ENCODE data around the gene FXYD1. TPM values are rescaled to one million over a fixed set of nuclear protein-coding genes. Genes with fewer than 3 reads are reported as not detected.

Gene FXYD1
- total RNA-seq, 4 donors from 2014 or later = 2.0 to 10.9 (median 6.7) TPM

- Histone ChIP-seq H3K27me3 (no peaks in the 10 kb centered on the region), H3K27ac (peak overlapping the region; percentile 88), H3K36me3 (peaks cover 7% of the 10 kb centered on the region), H3K4me1 (peaks cover 69% of the 10 kb centered on the region), H3K4me3 (peak overlapping the region; percentile 57), H3K9me3 (no peaks in the 10 kb centered on the region)
- WGBS = 63% methylated on average over 11 of the region's 11 CpGs
- no peak for TF ChIP-seq POLR2A (IDR thresholded peaks at IDR 0.05)
- TF ChIP-seq POLR2AphosphoS5 (IDR thresholded peaks at IDR 0.05) = no peak
- TF ChIP-seq CTCF (IDR thresholded peaks at IDR 0.05) = no peak
- TF ChIP-seq EP300 (IDR thresholded peaks at IDR 0.05) = no peak
- DNase-seq (ENCODE audit: low spot score in 2 of 2) = no peak
Measured at GRCh38 chr19:35117799-35118198, 20.8 kb upstream of the FXYD1 start.

GRCh38 chr19:35118268-35119020 is 20.2 kb upstream of the FXYD1 start:
- Histone ChIP-seq H3K27ac (peak overlapping the region; percentile 88), H3K27me3 (no peaks in the 10 kb centered on the region), H3K9me3 (no peaks in the 10 kb centered on the region), H3K4me1 (peaks cover 74% of the 10 kb centered on the region), H3K36me3 (peaks cover 7% of the 10 kb centered on the region), H3K4me3 (peak overlapping the region; percentile 57)
- no peak for DNase-seq (ENCODE audit: low spot score in 2 of 2)
- WGBS = 54% methylated on average over 6 of the region's 13 CpGs
- TF ChIP-seq POLR2A (IDR thresholded peaks at IDR 0.05) (no peak), POLR2AphosphoS5 (IDR thresholded peaks at IDR 0.05) (no peak), CTCF (IDR thresholded peaks at IDR 0.05) (no peak), EP300 (IDR thresholded peaks at IDR 0.05) (no peak)

GRCh38 chr19:35119091-35119490 is 19.5 kb upstream of the FXYD1 start:
- Histone ChIP-seq H3K4me1 (peaks cover 74% of the 10 kb centered on the region), H3K4me3 (peak overlapping the region; percentile 57), H3K36me3 (peaks cover 7% of the 10 kb centered on the region), H3K27me3 (no peaks in the 10 kb centered on the region), H3K9me3 (no peaks in the 10 kb centered on the region), H3K27ac (peak overlapping the region; percentile 49)
- TF ChIP-seq CTCF (IDR thresholded peaks at IDR 0.05) = no peak
- TF ChIP-seq EP300 (IDR thresholded peaks at IDR 0.05) = no peak
- TF ChIP-seq POLR2A (IDR thresholded peaks at IDR 0.05) = no peak
- TF ChIP-seq POLR2AphosphoS5 (IDR thresholded peaks at IDR 0.05) = no peak
- DNase-seq (ENCODE audit: low spot score in 2 of 2) = no peak
- 50% methylated on average over 7 of the region's 14 CpGs for WGBS

- H3K4me3 ChIP-seq = peak overlapping the region; percentile 57
- H3K27me3 ChIP-seq = no peaks in the 10 kb centered on the region
- H3K36me3 ChIP-seq = peaks cover 7% of the 10 kb centered on the region
- no peaks in the 10 kb centered on the region for H3K9me3 ChIP-seq
- DNase-seq (ENCODE audit: low spot score in 2 of 2) = no peak
- TF ChIP-seq CTCF (IDR thresholded peaks at IDR 0.05) (no peak), EP300 (IDR thresholded peaks at IDR 0.05) (no peak), POLR2AphosphoS5 (IDR thresholded peaks at IDR 0.05) (no peak), POLR2A (IDR thresholded peaks at IDR 0.05) (no peak)
- H3K4me1 ChIP-seq = peaks cover 74% of the 10 kb centered on the region
- H3K27ac ChIP-seq = peak overlapping the region; percentile 68
- WGBS = 58% methylated on average over 9 of the region's 9 CpGs
Measured at GRCh38 chr19:35119578-35120155, 19.0 kb upstream of the FXYD1 start.

GRCh38 chr19:35120492-35120891 is 18.1 kb upstream of the FXYD1 start:
- peak overlapping the region; percentile 95 for H3K27ac ChIP-seq
- peaks cover 7% of the 10 kb centered on the region for H3K36me3 ChIP-seq
- no peaks in the 10 kb centered on the region for H3K27me3 ChIP-seq
- H3K4me1 ChIP-seq = peaks cover 74% of the 10 kb centered on the region
- H3K4me3 ChIP-seq = peak overlapping the region; percentile 57
- 49% methylated on average over 7 of the region's 7 CpGs for WGBS
- TF ChIP-seq CTCF (IDR thresholded peaks at IDR 0.05) (no peak), POLR2A (IDR thresholded peaks at IDR 0.05) (no peak), EP300 (IDR thresholded peaks at IDR 0.05) (no peak), POLR2AphosphoS5 (IDR thresholded peaks at IDR 0.05) (no peak)
- H3K9me3 ChIP-seq = no peaks in the 10 kb centered on the region
- DNase-seq (ENCODE audit: low spot score in 2 of 2) = no peak
